D721Med (cell line): ENCODE measurements around the gene DGKI.

ENCODE experiments used
- DNase-seq: peaks from one replicate; pipeline ENCODE4 v3.0.0; 2011; ENCODE audit warnings: low spot score; ENCODE audit not compliant: insufficient read length
- FAIRE-seq: peaks from 2 replicates; lab custom pipeline; 2011; peaks lifted over from hg19 to GRCh38; lab: Jason Lieb, UNC
- TF ChIP-seq, protein P1 (sequence below): IDR thresholded peaks from 2 replicates; pipeline ENCODE4 v1.5.1; 2012; ENCODE audit warnings: mild to moderate bottlenecking, control low read depth; ENCODE audit not compliant: insufficient read depth; ENCODE audit errors: missing control alignments

DGKI gene

DNA sequence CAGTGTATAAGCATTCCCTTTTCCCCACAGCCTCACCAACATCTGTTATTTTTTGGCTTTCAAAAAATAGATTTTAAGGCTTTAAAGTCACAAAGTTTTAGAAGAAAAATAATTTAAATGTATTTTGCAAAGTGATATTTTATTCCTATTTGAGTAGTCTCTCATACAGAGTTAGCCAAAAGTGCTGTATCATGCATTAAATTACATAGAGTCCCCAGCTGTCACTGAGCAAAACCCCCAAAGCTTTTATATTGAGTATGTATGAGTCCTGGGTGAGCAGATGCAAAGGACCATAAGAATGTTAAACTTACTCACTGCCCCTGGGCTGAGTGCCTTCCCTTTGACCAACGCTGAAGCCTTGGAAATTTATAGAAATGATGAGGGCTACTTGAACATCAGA lies 432.9 kb downstream of the DGKI start:
- no peak for FAIRE-seq
- TF ChIP-seq, protein P1, sequence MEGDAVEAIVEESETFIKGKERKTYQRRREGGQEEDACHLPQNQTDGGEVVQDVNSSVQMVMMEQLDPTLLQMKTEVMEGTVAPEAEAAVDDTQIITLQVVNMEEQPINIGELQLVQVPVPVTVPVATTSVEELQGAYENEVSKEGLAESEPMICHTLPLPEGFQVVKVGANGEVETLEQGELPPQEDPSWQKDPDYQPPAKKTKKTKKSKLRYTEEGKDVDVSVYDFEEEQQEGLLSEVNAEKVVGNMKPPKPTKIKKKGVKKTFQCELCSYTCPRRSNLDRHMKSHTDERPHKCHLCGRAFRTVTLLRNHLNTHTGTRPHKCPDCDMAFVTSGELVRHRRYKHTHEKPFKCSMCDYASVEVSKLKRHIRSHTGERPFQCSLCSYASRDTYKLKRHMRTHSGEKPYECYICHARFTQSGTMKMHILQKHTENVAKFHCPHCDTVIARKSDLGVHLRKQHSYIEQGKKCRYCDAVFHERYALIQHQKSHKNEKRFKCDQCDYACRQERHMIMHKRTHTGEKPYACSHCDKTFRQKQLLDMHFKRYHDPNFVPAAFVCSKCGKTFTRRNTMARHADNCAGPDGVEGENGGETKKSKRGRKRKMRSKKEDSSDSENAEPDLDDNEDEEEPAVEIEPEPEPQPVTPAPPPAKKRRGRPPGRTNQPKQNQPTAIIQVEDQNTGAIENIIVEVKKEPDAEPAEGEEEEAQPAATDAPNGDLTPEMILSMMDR, result no peak

DNA sequence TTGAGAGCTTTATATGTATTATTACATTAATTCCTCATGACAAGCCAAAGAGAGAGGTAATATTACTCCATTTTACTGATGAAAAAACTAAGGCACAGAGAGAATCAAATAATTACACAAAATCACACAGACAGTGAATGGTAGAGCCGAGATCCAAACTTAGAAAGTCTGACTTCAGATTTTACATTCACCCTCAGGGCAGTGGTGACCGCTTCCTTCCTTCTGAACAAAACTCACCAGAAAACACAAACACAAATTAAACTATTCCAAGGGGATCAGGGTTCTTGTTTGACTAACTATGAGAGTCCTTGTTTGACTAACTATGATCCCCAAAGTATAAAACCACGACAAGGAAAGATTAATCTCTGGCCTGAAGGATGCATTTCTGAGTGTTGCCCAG lies 435.3 kb downstream of the DGKI start:
- FAIRE-seq (no peak), DNase-seq (no peak)
- TF ChIP-seq, protein P1, result no peak

More for the DNA sequence above, 432.9 kb downstream of the DGKI start:
- no peak for DNase-seq

DNA sequence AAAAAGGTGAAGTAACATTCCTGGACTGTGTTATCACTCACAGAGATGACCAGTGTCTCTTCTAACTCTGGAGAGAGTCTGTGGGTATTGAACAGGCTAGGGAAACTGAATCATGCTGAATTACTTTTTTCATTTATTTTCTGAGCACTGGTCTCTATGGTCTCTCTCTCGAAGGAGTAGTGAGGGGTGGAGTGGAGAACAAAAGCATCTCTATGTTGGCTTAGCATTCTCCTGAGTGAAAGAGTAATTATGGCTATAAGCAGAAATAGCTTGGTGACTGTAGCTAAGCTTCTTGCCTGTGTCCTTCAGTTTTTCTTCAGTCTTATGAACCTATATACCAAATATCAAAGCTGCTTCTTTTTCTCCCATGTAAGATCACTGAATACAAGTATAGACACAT lies 438.6 kb downstream of the DGKI start:
- TF ChIP-seq, protein P1, result no peak
- no peak for FAIRE-seq
- no peak for DNase-seq

- FAIRE-seq (no peak), DNase-seq (no peak)
- TF ChIP-seq, protein P1, result no peak
These were observed 439.7 kb downstream of the DGKI start for GRCh38 chr7:137407078-137407477.

DNA sequence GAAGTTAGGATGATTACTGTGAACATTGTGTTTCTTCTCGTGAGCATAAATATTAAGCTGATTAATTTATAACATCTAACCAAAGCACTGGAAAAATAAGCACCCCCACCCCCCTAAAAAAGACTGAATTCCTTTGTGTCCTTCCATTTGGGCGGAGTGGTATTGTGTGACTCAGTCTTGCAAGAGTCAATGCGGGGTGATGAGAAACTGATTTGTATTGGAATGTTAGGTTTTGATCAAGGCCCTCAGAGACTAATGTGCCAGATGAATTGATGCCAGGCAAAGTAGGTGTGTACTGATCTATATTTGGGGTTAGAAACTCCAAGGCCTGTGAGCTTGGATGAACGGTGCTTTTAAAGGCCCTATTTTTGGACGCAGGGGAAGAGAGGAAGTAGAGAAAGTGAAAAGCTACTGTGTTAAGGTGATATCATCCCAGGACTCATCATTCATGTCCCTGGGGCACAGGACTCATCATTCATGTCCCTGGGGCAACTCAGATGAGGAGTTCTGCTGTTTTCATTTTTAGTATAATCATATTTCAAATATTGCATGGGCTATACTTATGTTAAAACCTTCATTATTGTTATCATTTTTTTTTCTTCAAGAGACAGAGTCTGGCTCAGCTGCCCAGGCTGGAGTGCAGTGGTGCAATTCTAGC lies 442.0 kb downstream of the DGKI start:
- FAIRE-seq, result no peak
- TF ChIP-seq, protein P1, result no peak

DNA sequence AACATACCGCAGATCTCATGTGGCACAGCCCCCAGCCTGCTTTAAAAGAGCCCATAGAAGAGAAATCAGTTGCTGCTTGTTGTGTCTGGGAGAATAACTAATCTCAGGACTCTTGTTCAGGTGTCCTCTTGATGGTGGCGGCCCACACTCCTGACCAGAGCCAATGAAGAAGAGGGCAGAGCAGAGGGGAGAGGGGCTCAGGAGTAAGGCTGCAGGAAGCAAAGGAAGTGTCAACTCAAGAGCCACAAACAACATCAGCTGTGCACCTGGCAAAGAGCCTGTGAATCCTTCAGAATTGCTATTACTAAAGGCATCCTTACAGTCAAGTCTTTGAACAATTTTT lies 443.4 kb downstream of the DGKI start:
- FAIRE-seq, result no peak
- TF ChIP-seq, protein P1, result no peak
- DNase-seq, result no peak

More for the DNA sequence above, 442.0 kb downstream of the DGKI start:
- DNase-seq, result no peak

DNA sequence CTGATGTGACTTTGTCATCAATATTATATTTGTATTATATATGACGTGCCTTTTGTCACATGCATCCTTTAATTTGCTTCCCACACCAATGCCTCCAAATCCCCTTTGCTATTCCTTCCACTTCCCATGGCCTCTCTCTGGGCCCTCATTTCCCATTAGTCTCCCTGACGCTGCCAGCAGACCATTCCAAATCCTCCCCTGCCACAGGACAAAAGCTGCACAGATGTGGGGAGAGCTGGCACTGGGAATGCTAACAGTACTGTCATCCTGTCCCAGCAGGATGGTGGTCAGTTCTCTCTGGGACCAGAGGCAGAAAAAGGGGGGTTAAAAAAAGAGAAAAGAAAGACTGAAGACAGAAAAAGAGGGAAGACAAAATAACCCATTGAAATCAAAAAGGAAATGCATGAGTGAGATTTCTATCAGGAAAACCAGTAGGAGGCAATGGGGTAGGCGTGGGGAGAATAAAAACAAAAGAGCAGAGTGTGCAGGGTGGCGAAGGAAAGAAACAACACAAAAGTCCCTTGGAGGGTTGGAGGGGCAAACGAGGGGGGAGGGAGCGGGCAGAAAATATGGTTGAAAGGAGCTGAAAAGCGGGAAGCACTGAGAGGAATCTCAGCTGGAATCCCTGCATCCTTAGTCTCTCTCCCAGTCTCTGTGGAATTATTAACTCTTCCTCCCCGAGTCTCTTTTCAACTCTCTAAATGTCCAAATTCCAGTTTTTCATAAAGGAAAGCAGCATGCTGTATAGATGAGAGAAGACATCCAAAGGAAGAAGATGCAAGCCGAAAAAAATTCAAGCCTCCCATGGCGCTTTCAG lies 444.0 kb downstream of the DGKI start:
- TF ChIP-seq, protein P1, result no peak
- DNase-seq (no peak), FAIRE-seq (no peak)
